Measurements from ENCODE around the gene TCTN1. TPM values are rescaled to one million over a fixed set of nuclear protein-coding genes. Genes with fewer than 3 reads are reported as not detected.

The TCTN1 gene
- total and polyA plus RNA-seq, 2 donors (not counting 3 experiments of a cell fraction or from before 2014, with no cell fraction given): 21.1 to 23.3 TPM

- Histone ChIP-seq H3K27ac (ENCODE audit: insufficient read depth, low read depth, low read length) (no peak overlapping the region), H3K9me1 (replicated peaks; ENCODE audit: control insufficient read depth, extremely low read depth, insufficient read depth, low read length) (no peaks in the 10 kb centered on the region), H3K9ac (replicated peaks; ENCODE audit: extremely low read depth, insufficient read depth, low read length) (no peak overlapping the region), H3K36me3 (ENCODE audit: control insufficient read depth in 2 of 2, extremely low read depth in 1 of 2, insufficient read depth in 2 of 2, low read length in 2 of 2) (no peaks in the 10 kb centered on the region), H3K4me2 (ENCODE audit: insufficient read depth, low read length) (no peak overlapping the region), H3K4me1 (ENCODE audit: control insufficient read depth, extremely low read depth, insufficient read depth, low read length) (no peaks in the 10 kb centered on the region), H2AFZ (ENCODE audit: low read depth, low read length) (no peak overlapping the region), H3K27me3 (ENCODE audit: control insufficient read depth in 2 of 2, insufficient read depth in 2 of 2, low read length in 2 of 2) (no peaks in the 10 kb centered on the region), H3K79me2 (ENCODE audit: control insufficient read depth, insufficient read depth, low read length) (no peaks in the 10 kb centered on the region), H3K4me3 (replicated peaks in 1 of 3; ENCODE audit: insufficient read depth in 1 of 3, low read depth in 1 of 3, low read length in 3 of 3) (no peak overlapping the region), H4K20me1 (replicated peaks; ENCODE audit: control insufficient read depth, extremely low read depth, insufficient read depth, low read length) (no peaks in the 10 kb centered on the region), H3K9me3 (replicated peaks; ENCODE audit: control insufficient read depth, insufficient read depth, low read length) (no peaks in the 10 kb centered on the region)
- ChIA-PET CTCF (no interaction called here), POLR2A (no interaction called here)
- TF ChIP-seq, protein P1, sequence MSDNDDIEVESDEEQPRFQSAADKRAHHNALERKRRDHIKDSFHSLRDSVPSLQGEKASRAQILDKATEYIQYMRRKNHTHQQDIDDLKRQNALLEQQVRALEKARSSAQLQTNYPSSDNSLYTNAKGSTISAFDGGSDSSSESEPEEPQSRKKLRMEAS (IDR thresholded peaks at IDR 0.05; ENCODE audit: insufficient read depth, insufficient read length): no peak
- no peak for TF ChIP-seq POLR2A (IDR thresholded peaks at IDR 0.05; ENCODE audit: low read depth, low read length)
- no peak for TF ChIP-seq FOS (IDR thresholded peaks at IDR 0.05; ENCODE audit: borderline replicate concordance, insufficient read depth, low read length)
- no peak for TF ChIP-seq MYC (IDR thresholded peaks at IDR 0.05; ENCODE audit: low read depth, low read length)
- no peak for TF ChIP-seq GATA2 (IDR thresholded peaks at IDR 0.05; ENCODE audit: insufficient read depth, insufficient read length, low read depth, low read length)
- no peak for TF ChIP-seq JUN (IDR thresholded peaks at IDR 0.05; ENCODE audit: borderline replicate concordance, insufficient read depth, insufficient read length, low read depth)
- no peak for TF ChIP-seq POLR2AphosphoS5 (IDR thresholded peaks at IDR 0.05; ENCODE audit: insufficient read depth, low read depth, low read length)
- TF ChIP-seq EZH2 (IDR thresholded peaks at IDR 0.05; ENCODE audit: borderline replicate concordance, low read depth, low read length, severe bottlenecking): no peak
- no peak for TF ChIP-seq CTCF (IDR thresholded peaks at IDR 0.05; ENCODE audit: extremely low read depth in 1 of 2, insufficient read depth in 1 of 2, low read depth in 1 of 2, low read length in 2 of 2)
- BruUV-seq (replicated peaks): no TSS peak
- dilution Hi-C loops (cut with MboI; ENCODE audit: extremely low pct_ligation_motif_present, low sequenced_read_pairs): no loop called here
- no peak for DNase-seq (ENCODE audit: low read depth, low spot score)
- intact Hi-C loops (cut with micrococcal nuclease): no loop called here
- FAIRE-seq: no peak
These were observed 64.1 kb downstream of the TCTN1 start for GRCh38 chr12:110677982-110678381.
